Stimulated activated CD8-positive, alpha-beta memory T cell treated with anti-CD3 and anti-CD28 coated beads, Interleukin-4, amount 100 ng/mL, for 24 hours (primary cell): ENCODE data around the gene PRPF40B.

ENCODE experiments used
- DNase-seq: peaks from one replicate; pipeline ENCODE4 v3.0.0-alpha.2; 2020; ENCODE audit warnings: low read depth

PRPF40B gene

GRCh38 chr12:49635656-49636055 lies 12.3 kb downstream of the PRPF40B start:
- no peak for DNase-seq

GRCh38 chr12:49636574-49636973 lies 13.2 kb downstream of the PRPF40B start:
- DNase-seq = no peak

- DNase-seq = peak; percentile 30
These were observed 13.8 kb downstream of the PRPF40B start for GRCh38 chr12:49636979-49637755.

- no peak for DNase-seq
These were observed 18.5 kb downstream of the PRPF40B start for GRCh38 chr12:49641748-49642369.

GRCh38 chr12:49642370-49642802 lies 19.0 kb downstream of the PRPF40B start:
- no peak for DNase-seq

GRCh38 chr12:49643135-49643534 lies 19.8 kb downstream of the PRPF40B start:
- no peak for DNase-seq

GRCh38 chr12:49643961-49644619 lies 20.7 kb downstream of the PRPF40B start:
- DNase-seq = no peak

GRCh38 chr12:49644620-49644994 lies 21.2 kb downstream of the PRPF40B start:
- DNase-seq = peak; percentile 66

- DNase-seq = no peak
These were observed 22.0 kb downstream of the PRPF40B start for GRCh38 chr12:49645146-49646039.

GRCh38 chr12:49646331-49646830 lies 23.0 kb downstream of the PRPF40B start:
- no peak for DNase-seq

GRCh38 chr12:49646871-49647654 lies 23.7 kb downstream of the PRPF40B start:
- no peak for DNase-seq

GRCh38 chr12:49647827-49648711 lies 24.7 kb downstream of the PRPF40B start:
- DNase-seq = no peak

GRCh38 chr12:49648712-49649003 lies 25.3 kb downstream of the PRPF40B start:
- DNase-seq = no peak

- DNase-seq = no peak
These were observed 26.1 kb downstream of the PRPF40B start for GRCh38 chr12:49649445-49649844.

GRCh38 chr12:49649892-49650291 lies 26.5 kb downstream of the PRPF40B start:
- no peak for DNase-seq

- DNase-seq = no peak
These were observed 28.5 kb downstream of the PRPF40B start for GRCh38 chr12:49651855-49652254.

- no peak for DNase-seq
These were observed 29.7 kb downstream of the PRPF40B start for GRCh38 chr12:49652921-49653520.

- no peak for DNase-seq
These were observed 31.4 kb downstream of the PRPF40B start for GRCh38 chr12:49654715-49655114.

GRCh38 chr12:49655595-49656236 lies 32.4 kb downstream of the PRPF40B start:
- DNase-seq = no peak
